SH-SY5Y (cell line): Measurements from ENCODE around the gene ARHGAP19.

Experiments
- GATA2 ChIP-seq: IDR thresholded peaks from 2 replicates; pipeline ENCODE4 v1.6.1; 2011; ENCODE audit warnings: mild to moderate bottlenecking, low read depth, low read length
- GATA3 ChIP-seq: IDR thresholded peaks from 2 replicates; pipeline ENCODE4 v1.6.1; 2011; ENCODE audit warnings: low read depth, mild to moderate bottlenecking, low read length, moderate library complexity

DNA sequence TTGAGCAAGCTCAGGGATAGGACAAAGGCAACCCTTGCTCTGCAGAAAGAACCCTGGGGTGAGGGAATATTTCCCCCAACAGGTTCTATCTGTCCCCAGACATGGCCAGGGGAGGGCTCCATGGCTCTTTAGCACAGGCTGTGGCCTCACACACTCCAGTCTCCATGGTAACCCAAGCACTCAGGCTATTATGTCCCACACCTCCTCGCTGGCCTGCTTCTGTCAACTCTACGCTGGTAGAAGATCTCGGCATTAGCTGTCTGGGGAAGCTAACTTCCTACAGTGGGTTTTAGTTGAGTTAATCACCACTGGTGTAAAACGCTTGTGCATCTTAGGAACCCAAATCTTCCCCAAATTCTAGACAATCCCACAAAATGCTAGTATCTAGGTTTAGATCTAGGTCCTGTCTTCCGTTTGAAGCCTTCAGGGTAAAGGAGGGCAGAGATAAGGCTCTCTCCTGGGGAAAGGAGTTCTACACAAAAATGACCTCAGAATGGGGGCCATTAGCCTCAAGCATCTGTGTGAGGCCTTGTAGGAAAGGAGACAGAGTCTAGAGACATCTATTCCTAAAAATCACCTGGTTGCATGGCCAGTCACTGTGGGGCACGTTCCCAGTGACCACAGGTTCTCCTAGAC is 70.0 kb downstream of the ARHGAP19 start:
- TF ChIP-seq GATA2 (peak; percentile 28; the same call in 1 of the 2 replicates), GATA3 (no peak)
